COLO668 (cell line): ENCODE results near the gene PKIG.

Experiments
- DNase-seq: peaks from one replicate; lab custom pipeline; 2025; ENCODE audit not compliant: unreplicated experiment; lab: John Stamatoyannopoulos, UW

PKIG gene

DNA sequence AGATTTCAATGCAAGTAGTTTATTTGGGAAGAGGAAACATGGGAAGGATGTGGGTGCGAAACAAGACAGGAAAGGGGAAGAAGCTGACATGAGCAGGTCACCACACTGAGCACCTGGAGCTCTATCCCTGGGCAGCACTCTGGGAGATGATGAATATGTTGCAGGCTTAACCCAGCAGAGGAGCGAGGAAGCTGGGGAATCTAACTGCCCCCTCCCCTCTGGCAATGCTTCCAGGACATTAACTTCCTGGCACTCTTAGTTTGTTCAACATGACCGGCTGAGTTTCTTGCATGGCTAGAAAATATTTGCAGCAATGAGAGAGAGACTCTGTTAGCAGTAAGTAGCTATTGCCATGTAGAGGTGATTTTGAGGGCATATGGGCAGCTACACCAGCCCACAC, 74.1 kb downstream of the PKIG start:
- DNase-seq = no peak

DNA sequence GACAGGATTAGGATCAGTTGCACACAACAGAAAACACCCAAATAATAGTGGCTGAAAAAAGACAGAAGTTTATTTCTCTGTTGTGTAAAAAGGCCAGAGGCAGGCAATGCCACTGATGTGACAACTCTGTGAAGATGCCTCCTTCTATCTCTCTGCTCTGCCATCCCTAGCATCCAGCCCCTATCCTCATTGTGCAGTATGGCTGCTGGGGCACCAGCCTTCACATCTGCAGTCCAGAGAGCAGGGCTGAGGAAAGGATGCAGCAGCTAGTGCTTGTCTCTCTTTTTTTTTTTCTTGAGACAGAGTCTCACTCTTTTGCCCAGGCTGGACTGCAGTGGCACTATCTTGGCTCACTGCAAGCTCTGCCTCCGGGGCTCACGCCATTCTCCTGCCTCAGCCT, 75.5 kb downstream of the PKIG start:
- DNase-seq = no peak

DNA sequence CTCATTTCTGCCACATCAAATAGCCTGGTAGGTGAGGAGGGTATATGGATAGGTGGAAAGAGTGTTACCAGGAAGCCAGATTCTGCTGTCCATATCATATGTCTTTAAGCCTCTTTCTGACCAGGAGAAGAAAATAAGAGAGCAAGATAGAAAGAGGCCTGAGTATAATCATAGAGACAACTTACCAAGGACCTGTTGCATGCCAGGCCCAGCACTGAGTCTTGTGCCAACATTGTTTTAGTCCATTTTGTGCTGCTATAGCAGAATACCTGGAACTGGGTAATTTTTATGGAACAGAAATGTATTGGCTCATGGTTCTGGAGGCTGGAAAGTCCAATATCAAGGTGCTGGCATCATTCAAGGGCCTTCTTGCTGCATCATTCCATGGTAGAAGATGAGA, 76.4 kb downstream of the PKIG start:
- no peak for DNase-seq

DNA sequence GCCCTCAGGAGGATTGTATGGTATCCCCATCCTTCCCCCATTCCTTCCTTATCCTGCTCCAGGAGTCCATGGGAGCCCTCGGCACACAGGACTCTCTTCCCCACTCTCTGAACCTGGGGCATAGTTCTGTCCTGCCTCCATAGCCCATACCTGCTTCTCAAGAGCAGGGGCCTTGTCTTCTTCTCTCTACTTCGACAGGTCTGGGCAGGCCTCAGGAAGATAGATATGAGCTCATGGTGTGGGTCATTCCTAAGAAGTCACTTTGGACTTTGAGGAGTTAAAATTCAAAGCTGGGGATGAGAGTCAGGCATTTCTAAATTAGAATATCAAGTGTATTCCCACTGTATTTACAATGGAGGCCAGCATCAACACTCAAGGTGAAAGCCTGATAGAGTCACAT, 77.6 kb downstream of the PKIG start:
- DNase-seq = no peak

DNA sequence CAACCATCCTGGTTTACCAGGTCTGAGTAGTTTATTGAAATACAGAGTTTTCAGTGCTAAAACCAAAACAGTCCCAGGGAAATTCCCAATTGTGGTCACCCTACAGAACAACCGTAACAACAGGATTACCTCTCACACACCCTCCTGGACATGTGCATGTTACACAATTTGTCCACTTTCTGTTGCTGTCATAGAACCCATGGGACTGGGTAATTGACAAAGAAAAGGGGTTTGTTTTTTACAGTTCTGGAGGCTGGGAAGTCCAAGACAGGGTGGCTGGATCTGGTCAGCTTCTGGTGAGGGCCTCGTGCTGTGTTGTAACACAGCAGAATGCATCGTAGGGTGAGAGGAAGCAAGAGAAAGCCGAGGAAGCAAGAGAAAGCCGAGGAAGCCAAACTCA, 78.2 kb downstream of the PKIG start:
- no peak for DNase-seq

DNA sequence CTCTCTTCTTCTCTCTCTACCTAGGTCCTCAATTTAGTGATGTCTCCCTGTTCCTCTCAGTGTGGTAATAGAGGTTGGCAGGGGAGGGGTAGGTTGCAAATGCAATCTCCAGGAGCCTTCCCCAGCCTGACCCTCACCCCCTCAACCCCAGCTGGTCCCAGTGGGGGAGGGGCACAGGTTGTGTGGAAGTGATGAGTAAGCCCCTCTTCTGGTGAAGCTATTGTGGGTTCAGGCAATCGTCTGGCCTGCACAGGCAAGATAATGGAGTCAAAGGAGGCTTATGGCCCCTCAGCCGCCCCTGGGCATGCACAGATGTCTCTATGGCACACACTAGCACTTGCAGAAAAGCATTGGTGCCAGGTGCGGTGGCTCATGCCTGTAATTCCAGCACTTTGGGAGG, 79.9 kb downstream of the PKIG start:
- no peak for DNase-seq

DNA sequence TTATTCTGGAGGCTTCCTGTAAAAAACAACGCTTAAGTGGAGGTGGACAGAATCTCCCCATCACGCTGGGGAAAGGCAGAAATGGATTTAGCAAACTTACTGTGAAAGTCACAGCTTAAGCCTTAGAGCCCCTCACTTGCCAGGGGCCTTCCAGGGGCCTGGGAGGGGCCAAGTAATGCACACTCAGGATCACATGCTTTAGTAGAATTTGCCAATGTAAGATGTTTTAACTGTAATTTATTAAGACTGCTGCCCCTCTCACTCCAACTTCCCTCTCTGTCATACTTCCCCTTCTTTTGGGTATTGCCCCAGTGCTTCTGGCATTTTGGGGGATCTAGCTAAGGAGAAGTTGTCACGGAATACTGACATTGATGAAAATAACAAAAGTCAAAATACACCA, 81.8 kb downstream of the PKIG start:
- DNase-seq = no peak

DNA sequence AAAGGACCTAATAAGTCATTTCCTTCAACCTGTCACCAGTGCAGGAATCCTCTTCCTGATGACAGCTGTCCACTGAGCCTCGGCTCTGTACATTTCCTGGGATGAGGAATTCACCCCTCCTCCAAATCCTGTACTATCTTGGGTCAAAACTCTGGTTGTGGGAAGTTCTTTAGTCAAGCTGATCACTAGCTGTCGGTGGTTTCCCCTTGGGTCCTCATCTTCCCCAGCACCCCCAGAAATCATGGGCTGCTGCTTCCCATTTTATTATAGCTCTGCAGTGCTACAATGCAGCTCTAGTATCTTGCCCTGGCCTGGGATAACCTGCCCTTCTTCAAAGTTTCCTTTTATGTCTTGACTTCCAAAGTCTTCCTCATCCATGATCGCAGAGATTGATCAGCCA, 83.7 kb downstream of the PKIG start:
- DNase-seq = no peak
